Non-pigmented ciliary epithelial cell (primary cell): ENCODE data around the gene KRT86.
"Not testable (repeated sequence)": the region's sequence is repeated elsewhere in the genome, so short reads cannot be mapped to it uniquely, and the experiment has no call there.

ENCODE experiments used
- DNase-seq: peaks from one replicate; pipeline ENCODE4 v3.0.0-alpha.2; 2010; ENCODE audit warnings: low read depth

Gene KRT86

DNA sequence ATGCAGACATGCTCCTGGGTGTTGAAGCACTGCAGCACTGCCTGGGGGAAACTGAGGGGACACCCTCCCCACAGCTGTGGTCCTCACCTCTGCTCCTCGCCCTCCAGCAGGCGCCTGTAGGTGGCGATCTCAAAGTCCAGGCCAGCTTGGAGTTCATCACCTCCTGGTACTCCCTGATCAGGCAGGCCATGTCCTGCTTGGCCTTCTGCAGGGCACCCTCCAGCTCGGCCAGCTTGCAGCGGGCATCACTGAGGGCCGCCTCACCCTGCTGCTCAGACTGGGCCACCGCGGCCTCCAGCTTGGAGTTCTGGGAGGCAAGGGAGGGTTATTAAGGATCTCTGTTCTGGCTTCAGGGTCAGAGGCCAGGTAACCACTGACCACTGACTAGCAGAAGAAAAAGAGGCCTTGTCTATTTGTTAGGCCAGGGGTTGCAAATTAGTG lies 22.2 kb upstream of the KRT86 start:
- not testable (repeated sequence) for DNase-seq

DNA sequence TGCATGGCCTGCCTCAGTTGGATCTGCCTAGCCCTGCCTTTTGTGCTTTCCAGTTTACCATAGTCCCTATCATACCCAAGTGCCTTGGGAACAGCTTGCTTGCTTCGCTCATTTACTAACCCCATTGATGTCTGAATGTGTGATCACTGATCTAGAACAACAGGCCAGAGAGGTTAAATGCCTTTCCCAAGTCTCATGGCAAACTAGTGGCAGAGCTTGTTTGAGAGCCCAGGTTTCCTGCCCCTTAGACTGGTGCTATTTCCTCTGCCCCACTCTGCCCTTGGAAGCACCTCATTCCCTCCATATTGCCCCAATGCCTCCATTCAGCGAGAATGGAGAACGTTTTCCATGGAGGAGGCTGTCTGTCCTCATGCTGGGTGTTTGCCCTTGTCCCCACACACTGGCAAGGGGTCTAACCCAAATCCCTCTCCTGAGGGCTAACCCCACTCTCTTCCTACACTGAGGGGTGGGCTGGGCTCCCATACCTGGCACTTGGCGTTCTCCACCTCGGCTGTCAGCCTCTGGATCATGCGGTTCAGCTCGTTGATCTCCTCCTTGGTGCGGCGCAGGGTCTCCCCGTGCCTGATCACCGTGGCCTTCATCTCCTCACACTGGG lies 21.6 kb upstream of the KRT86 start:
- no peak for DNase-seq

DNA sequence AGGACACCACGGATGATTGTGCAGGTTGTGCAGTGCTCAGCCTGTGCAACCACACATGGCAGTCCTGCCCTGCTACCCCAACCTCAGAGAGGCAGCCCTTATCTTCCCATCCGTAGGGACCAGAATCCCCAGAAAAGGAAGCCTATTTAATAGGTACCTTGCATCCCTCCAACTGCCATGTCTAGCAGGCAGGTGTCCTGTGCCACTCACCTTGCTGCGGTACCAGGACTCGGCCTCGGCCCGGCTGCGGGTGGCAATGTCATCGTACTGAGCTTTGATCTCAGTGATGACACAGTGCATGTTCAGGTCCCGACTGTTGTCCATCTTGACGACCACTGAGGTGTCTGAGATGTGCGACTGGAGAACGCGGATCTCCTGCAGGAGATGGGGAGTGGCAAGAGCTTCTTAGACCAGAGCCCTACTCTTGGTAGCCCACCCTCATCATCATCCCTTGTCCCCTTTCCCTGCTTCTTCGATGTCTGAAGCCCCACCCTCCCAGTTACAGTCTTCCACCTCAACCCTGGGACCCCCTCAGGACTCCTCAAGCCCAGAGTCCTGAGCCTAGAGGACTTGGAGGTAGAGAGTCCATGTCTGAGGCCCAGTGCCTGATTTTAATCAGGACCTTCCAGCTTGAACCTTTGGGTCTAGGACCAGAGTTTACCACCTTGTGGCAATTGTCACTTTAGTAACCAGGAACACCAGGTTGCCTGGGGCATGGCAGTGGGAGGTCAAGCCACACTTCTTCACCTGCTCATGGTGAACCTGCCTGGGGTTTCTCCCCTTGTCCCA lies 20.9 kb upstream of the KRT86 start:
- no peak for DNase-seq

DNA sequence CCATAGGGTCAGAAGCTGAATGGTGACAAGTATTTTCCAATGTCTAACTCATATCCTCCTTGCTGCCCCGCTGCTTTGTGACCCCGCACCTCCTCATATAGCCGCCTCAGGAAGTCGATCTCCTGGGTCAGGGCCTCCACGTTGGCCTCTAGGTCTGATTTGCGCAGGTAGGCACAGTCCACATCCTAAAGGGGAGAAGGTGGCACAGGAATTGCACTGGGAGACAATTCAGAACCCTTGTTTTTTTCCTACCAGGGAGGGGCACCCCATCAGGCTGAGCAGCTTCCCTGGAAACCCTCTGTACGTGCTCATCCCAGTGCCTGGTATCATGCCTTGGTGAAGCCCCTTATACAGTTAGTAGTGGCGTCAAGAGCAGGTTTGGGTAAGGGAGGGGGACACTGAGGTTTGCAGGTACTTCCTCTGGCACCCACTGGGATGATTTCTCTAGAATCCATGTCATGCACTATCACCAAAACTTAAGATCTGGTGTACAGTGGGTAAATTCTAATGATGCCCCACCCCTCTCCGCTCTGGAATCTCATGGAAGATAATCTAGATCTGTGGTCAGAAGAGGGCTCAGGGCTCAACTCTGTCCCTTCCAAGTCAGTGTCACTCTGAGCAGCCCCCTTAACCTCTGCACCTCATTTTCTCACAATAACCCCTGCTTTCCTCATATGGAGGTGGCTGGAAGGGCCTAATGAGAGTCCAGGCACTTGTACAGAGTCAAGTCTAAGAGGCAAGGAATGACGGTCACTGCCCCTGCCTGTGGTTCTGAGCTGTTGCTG lies 20.1 kb upstream of the KRT86 start:
- DNase-seq, result no peak

DNA sequence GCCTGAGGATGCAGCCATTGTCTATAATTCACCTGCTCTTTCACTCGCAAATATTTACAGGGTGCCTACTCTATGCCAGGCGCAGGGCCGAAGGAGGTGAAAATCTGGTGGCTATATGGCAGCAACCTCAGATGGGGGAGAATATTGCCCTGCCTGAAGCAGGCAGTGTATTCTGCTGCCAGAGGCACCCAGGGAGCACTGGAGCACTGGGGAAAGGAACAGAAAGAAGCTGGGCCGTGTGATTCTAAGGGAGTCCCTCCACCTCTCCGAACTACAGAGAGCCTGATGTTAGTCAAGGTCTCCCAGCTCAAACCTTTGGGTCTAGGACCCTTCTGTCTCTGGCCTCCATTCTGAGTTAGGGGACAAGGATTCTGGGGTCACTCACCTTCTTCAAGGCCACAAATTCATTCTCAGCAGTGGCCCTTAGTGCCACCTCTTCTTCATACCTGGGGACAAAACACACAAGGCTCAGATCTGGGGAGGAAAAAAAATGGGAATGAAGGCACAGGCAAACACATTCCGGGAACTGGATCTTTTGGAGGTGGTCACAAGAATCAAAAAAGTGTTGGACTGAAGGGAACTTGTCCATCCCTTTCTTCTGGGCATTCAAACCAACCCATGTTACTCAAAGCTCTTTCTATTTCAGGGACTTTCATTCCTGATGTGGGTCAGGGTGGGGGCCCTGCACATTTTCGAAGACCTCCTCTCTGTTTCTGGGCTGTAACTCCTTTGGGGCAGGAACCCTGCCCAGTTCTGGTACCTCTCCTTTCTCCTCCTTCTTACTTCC lies 19.3 kb upstream of the KRT86 start:
- no peak for DNase-seq

DNA sequence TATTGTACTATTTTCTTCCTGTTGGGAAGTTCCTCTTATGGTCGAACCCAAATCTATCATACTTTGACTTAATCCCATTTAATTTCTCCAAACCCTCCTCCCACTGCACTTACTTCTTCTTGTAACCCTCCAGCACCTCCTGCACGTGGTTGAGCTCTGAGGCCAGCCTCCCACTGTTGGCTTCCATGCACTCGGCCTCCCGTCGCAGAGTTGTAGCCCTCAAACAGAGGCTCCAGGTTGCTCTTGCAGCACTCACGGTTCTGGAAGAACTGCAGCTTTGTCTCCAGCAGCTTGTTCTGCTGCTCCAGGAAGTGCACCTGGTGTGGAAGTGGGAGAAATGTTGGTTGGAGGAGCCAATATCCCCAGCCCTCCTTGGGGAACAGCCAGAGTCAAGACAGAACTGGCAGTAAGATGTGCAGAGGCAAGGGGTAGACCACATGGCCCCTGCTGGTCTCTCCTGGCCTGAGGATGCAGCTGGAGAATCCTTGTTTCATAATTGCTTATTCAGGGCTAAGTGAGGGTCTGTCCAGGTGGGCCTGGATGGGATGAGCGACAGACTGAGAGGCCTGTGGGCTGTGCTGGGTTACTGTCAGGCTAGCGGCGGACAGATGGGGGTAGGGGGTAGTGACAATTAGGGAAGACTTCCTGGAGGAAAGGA lies 18.4 kb upstream of the KRT86 start:
- DNase-seq, result no peak

DNA sequence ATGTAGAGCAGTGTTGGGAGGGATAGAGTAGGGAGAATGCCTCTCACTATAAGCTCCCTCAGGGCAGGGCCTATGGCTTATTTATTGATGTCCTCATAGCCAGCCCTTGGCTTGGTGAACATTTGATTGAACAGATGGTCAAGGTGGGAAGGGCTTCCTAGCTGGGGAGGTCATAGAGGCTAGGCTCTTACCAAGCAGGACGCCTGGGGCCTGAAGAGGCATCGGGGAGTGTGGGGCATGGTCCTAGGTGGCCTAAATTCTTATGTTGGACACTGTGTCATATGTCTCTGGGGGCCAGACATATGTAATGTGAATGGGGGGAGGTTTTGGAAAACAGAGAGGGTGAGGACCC lies 17.9 kb upstream of the KRT86 start:
- no peak for DNase-seq

DNA sequence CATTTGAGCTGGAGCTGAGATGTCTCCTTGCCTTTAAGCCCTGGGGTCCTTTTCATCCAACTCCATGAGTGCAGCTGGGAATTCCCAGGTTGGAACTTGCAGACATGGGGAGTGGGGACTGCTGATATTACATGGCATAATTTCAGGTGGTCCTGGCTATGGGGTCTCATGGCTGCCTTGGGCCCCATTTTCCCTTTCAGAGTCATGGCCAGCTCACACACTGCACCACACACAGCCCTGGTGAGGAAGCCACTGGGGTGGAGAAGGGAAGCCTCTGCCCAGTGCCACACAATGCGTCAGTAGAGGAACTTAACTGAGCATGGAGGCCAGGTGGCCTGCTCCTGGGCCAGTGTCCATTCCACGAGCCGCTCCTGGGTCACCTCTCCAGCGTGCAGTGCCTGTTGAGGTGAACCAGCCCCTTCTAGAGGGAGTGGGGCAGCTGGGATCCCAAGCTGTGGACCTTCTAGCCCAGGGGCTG lies 17.3 kb upstream of the KRT86 start:
- DNase-seq, result no peak

DNA sequence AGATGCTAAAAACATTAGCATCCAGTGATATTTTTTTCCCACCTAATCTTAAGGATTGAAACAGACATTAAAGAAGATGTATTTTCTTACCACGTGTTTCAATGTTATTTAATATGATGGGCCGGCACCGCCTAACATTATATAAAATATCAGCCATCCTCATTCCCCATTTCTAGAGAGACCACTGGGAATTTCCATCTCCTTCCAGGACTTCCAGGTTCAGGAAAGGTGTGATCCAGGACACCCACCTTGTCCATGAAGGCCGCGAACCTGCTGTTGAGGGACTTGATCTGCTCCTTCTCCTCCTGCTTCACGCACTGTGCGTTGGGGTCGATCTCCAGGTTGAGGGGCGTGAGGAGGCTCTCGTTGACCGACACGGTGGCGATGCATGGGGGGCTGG lies 16.5 kb upstream of the KRT86 start:
- not testable (repeated sequence) for DNase-seq

DNA sequence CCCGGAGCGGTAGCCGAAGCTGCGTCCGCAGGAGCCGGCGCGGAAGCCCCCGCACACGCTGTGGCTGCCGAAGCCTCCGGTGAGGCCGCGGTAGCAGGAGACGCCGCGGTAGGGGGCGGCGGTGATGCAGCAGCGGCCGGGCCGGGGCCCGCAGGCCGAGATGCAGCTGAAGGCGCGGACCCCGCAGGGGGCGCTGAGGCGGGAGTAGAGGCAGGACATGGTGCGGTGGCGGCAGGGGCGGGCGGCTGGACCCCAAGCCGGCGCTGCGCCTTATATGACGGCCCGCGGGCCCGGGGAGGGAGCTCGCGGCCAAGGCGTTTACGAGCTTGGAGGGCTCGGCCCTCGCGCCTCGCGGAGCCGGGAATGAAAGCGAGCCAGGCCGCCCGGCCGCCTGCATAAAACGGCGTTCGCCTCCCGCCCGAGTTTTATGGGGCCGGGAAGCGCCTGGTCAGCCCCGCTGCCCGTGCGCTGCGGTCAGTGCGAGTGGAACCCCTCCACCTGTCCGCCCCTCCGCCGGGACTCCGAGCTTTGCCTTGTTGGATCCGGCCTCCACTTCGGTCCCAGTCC lies 16.0 kb upstream of the KRT86 start:
- no peak for DNase-seq

DNA sequence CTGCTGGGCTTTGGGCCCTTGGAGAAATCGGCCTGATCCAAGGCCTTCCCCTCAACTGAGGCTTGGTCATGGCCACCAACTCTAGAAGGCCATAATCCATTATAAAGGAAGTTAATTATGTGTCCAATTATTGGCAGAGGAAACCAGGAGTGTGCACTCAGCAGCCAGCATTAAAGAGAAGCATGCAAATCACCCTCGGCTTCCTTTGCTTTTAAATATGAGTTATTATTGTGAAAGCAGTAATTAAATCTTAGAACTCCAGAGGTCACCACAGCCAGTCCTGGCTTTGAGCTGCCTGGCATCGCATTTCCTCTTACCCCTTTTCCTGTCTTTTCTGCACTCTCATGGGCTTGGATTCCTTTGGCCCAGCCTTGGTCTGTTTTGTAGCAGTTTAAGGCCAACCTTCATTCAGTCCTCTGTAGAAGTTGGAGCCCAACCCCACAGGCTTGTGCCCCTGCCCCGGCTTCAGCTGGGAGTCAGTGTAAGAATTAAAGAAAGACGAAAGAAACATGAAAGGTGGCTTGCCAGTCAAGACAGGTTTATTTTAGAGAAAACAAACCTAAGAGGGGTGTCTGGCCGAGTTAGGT lies 14.7 kb upstream of the KRT86 start:
- no peak for DNase-seq

DNA sequence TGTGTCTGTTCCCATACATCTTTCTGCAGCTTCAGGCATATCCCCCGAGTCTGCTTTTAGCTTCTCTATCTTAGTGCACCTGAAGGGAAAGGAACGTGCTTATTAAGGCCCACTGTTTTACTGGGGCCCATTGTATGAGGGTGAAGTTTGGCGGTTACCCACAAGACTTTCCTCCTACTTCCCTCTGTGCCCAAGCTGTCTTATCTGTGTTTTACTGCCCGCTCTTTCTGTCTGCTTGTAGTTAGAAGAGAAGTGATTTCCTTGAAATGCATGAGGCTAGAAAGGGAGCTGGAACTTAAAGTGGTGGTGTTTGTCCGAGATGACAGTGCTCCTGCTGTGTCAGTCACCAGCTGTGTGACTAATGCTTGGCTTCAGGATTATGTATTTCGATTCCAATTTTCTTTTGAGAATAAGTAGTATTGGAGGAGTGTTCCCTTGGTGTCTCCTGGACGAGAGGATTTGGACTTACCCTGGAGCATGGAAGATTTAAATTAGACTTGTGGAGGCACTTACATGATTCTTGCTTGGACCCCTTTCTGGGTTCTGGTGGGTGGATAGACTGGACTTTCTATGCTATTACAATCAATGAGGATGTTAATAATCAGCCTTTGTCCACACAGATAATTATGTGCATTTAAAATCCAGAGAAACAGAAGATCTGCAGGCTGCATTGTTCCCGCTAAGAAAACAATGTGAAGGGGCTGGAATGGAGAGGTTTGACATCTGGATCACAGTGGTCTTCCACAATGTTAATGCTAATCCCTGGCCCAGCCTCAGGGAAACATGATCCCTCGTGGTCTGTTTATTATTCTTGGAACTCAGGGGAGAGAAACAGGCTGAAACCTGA lies 13.9 kb upstream of the KRT86 start:
- DNase-seq, result no peak

DNA sequence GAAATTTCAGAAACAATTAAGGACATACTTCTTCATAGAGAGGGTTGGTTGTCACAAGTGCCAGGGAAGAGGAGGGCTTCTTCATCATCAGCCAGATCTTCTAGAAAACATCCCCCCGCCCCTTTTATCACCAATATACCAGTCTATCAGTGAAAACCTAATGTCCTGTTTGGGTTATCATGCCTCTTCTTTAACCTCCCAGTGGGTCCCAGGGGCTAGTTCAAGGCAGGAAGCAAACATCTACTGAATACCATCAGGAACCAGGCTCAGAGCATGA lies 13.3 kb upstream of the KRT86 start:
- no peak for DNase-seq

DNA sequence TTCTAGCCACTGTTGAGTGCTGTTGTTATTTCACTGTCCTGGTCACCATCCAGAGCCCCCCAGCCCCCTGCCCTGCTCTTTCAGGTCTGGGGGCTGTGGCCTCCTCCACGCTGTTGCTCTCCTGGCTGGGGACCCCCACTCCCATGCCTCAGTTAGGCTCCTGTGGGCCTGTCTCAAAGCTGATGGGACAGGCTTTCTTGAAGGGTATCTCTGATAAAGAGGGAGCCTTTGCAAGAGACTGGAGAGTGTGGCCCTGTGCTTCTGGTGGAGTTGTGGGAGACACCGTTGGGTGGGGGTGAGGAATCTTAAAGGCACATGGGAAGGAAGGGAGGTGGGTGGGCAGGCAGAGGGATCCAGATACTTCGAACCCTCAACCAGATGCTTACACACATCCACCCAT lies 12.2 kb upstream of the KRT86 start:
- DNase-seq, result no peak

DNA sequence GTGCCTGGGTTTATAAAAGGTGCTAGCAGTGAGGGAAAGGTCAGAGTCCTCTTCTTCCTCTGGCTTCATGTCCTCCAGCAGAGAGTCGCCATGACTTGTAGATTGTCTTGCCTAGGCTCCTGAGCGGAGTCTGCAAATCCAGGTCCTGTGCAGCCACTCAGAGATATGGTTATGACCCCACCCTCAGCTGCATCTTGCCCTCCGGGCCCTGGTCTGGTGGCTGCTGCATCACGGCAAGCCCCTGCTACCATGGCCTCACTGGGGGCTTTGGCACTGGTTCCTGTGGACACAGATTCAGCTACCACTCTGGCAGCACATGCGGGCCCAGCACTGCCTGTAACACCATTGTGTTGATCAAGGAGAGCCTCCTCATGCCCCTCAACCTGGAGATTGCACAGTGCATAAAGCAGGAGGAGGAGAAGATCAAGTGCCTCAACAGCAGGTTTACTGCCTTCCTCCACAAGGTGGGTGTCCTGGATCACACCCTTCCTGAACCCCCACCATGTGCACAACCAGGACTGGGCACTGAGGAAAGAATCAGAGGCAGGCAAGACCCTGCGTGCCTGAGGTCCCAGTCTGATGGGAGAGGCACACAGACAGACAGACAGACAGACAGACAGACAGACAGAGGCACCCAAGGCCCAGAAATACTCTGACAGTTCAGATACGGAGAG lies 10.5 kb upstream of the KRT86 start:
- no peak for DNase-seq

DNA sequence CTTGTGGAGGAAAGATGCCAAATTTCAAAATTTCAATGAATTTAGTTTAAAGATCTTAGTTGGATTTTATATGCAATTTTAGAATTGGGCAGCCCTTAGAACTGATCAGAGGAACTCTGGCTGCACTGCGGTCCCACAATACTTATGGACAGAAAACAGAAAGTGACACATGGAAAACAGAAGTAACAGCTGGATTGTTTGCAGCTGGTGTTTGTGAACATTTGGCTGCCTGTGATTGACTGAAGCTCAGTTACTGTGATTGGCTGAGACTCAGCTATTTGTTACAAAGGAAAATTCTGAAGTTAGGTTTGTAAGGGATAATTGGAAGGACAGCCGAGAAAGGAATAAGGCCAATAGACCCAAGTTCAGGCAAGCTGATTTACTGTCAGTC lies 10.0 kb upstream of the KRT86 start:
- DNase-seq, result no peak

DNA sequence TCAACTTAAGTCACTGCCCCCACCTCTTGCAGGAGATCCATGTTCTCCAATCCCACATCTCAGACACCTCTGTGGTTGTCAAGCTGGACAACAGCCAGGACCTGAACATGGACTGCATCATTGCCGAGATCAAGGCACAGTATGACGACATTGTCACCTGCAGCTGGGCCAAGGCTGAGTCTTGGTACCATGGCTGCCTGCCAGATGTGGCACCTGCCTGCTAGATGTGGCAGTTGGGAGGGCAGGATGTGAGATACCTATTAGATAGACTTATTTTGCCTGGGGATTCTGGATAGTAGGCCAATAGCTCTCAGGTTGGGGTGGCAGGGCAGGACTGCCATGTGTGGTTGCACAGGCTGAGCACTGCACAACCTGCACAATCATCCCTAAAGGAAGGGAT lies 7.9 kb upstream of the KRT86 start:
- DNase-seq, result no peak

DNA sequence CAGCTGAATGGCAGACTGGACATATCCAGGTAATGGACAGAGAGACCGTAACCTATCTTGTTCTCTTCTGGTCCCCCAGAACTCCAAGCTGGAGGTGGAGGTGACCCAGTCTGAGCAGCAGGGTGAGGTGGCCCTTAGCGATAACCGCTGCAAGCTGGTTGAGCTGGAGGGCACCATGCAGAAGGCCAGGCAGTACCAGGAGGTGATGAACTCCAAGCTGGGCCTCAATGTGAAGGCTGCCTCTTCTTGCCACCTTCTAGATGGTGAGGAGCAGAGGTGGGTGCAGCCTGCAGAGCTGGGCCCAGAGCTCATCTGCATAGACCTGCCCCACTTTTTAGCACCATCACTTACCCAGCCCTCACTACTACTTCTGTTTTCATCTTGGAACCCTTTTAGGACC lies 7.2 kb upstream of the KRT86 start:
- no peak for DNase-seq

DNA sequence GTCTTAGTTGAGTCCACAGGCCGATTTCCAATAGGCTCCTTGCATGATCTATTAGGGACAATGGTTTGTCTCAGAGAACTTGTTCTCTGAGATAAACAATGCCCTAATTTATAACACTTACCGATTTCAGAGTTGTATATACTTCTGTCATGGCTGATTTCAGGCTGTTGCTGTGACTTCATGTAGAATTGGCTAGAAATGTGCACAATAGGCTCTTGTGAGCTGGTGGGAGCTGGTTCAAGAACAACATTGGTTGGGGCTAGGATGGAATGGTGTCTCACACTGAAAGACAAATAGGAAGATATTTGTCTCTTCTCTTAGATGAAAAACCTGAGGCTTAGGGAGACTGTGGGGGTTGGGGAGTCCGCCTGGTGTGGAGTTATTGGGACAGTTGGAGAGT lies 6.7 kb upstream of the KRT86 start:
- DNase-seq, result no peak

DNA sequence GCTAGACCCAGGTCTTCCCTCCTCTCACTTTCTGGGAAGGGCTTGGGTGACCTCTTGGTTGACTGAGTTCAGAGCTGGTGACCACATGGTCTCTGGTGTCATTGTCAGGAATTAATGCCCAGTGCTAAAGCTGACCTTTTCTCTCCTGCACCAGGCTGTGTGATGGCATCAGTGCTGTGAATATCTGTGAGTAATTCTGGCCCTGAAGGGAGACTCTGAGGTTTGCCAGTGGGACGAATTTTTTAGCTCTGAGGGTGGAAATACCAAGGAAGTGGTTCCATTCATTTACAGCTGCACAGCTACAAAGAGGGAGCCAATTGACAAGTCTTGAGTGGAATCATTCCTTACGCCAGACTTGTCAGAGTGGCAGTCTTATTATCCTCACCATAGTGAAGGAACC lies 6.2 kb upstream of the KRT86 start:
- DNase-seq, result no peak
